ENCODE measurements around the gene BACE2.

The BACE2 gene

DNA sequence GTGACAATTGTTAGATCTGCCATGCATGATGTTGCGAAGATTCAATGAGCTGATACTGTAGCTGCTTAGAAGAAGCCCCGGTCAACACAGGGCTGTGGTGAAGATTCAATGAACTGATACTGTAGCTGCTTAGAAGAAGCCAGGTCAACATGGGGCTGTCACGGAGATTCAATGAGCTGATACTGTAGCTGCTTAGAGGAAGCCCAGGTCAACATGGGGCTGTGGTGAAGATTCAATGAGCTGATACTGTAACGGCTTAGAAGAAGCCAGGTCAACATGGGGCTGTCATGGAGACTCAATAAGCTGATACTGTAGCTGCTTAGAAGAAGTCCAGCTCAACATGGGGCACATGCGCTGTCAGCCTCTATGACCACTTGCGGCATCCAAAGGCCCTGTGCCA, 18.8 kb upstream of the BACE2 start:
- DNase-seq = no peak

DNA sequence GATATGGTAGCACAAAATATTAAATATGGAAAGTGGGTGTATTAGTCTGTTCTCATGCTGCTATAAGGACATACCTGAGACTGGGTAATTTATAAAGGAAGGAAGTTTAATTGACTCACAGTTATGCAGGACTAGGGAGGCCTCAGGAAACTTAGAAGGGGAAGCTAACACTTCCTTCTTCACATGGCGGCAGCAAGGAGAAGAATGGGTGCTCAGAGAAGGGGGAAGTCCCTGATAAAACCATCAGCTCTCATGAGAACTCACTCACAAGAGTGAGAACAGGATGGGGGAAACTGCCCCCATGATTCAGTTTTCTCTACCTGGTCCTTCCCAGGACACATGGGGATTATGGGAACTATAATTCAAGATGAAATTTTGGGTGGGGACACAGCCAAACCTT, 15.8 kb upstream of the BACE2 start:
- DNase-seq = no peak

DNA sequence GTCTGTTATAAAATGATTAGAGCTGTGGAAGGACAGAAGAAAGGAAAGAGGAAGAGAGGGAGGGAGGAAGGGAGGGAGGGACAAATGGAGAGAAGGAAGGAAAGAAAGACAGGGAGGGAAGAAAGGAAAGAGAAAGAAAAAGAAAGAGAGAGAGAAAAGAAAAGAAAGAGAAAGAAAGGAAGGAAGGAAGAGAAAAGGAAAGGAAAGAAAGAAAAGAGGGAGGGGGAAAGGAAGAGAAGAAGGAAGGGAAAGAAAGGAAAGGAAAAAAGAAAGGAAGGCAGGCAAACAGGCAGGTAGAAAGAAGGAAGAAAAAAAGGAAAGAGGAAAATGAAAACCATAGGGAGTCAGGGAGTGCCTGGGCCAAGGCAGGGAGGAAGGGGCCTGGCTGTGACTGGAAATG, 14.5 kb upstream of the BACE2 start:
- DNase-seq = no peak

DNA sequence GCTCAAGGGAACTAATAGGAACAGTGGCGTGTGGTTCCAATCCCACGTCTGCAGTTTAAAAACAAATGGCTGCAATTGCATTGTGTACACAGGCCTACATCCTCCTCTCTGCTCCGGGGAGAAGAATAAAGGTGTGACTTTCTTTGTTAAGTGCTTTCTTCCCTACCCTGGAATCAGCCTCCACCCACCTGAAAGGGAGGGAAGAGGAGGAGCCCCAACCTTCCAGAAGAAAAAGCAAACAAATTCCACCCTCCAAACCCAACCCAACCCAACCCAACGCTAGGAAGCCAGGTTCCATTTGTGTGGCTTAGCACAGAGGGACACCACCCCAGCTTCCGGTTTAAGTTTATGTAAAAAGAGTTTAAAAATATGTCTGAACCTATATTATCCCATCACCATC, 11.8 kb upstream of the BACE2 start:
- DNase-seq = no peak

DNA sequence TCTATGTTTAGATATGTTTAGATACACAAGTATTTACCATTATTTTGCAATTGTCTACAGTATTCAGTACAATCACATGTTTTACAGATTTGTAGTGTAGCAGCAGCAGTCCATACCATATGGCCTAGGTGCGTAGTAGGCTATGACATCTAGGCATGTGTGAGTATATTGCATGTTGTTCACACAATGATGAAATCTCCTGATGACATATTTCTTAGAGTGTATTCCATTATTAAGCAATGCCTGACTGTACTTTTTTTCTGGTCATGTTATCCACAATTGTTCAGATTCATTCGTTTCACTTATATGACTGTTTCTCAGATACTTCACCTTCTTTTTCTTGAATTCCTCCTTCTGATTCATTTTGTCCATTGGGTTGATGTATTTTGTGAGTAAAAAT, 9.9 kb upstream of the BACE2 start:
- DNase-seq = no peak

DNA sequence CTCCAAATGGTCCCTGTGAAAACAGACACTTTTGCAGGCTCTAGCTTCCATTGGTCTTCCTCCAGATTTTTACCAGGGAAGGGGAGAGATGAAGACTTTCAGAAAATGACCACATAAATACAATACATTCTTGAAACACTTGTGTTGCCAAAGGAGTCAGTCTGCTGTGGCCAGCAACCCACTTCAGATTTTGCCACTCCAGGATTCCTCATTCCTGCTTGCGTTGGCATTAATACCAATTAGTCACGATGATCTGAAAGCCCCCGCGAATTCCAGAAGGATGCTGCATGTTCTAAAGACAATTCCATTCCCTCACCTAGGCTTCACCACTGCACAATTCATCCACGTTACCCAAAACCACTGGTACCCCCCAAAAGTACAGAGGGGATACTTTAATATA, 7.9 kb upstream of the BACE2 start:
- no peak for DNase-seq

DNA sequence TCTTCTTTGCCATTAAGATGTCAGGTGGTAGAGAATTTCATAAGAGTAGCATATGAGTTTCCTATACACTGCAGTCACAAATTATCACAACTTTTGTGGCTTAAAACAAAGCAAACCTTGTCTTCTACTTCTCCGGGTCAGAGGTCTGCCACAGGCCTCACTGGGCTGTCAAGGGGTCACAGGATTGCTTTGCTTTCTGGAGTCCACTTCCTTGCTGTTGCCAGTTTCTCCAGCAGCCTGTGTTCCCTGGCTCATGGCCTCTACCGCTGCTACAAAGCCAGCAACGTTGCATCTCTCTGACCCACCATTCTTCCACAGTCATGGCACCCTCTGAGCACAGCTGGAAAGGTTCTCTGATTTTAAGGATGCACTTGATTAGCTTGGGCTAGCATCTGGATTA, 6.5 kb upstream of the BACE2 start:
- DNase-seq = no peak

DNA sequence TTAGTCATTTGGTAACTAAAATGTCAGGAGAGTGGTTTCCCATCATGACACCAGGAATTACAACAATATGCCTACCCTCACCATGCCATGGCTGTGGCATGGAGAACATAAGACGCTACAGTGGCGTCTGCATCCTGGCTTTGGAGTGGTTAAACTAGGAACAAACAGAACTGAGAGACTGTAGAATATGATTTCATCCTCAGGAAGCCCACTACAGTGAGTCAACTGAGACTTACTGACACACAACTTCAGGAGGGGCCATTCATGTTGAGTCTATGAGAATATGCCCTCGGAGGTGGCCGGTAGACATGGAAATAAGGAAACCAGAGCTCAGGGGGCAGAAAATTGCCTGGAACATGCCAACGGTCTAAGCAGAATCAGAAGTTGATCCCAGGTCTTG, 5.9 kb upstream of the BACE2 start:
- DNase-seq = no peak

DNA sequence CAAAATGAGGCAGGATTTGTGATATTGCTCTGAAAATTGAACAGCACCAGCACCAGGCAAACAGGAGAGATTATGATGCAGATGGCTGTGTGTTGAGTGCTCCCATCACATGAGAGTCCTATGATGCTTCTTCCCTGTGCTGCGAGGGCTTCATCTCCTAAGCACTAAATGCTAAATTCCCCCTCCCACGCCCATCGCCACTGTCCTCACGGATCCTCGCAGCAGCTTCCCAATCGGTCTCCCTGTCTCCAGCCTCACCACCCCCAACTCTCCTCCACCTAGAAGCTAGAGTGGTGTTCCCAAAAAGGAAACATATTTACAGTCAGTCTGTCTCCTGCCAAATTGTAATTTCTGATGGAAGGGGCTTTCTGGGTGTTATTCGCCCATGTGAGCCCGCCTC, 4.9 kb upstream of the BACE2 start:
- no peak for DNase-seq

DNA sequence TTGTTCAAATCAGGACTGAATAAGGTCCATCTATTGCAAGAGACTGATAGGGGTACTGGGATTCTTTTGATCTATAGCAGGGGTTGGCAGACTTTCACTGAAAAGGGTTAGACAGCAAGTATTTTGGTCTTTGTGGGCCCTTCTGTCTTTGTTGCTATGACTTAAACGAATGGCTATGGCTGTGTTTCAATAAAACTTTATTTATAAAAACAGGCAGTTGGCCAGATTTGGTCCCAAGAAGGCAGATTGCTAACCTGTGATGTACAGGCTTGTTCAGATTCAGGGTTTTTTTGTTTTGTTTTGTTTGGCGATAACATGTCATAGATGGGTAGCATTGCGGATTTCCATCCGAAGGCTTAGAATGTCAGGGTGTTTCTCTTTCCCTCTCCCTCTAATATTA, 3.9 kb upstream of the BACE2 start:
- no peak for DNase-seq

DNA sequence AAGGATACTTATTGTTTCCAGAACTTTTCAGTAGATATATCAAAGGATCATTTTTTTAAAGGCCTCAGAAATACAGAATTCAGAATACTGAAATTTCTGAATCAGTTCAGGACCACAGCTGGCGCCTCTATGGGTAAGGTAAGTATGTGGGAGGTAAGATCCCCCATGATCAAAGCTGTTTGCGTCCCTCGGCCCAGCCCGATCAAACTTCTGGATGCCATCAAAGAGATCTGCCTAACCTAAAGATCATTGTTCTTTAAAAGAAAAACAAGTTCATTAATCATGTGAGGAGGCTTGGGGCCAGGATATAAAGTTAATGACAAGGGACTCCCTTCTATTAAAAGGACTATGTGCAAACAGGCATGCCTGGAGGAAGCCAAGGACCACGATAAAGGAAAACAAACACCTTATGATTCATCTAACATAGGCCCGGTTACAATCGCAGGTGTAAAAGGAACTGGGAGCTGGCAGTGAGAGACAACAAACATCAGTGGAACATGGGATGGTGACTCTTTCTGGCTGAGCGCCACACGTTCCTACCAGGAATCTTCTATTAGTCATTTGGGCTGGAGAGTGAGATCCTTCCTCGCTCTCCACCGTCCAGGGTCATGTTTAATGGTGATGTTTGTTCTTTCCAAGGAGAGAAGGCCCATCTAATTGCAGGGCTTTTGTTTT, 2.8 kb upstream of the BACE2 start:
- no peak for DNase-seq

DNA sequence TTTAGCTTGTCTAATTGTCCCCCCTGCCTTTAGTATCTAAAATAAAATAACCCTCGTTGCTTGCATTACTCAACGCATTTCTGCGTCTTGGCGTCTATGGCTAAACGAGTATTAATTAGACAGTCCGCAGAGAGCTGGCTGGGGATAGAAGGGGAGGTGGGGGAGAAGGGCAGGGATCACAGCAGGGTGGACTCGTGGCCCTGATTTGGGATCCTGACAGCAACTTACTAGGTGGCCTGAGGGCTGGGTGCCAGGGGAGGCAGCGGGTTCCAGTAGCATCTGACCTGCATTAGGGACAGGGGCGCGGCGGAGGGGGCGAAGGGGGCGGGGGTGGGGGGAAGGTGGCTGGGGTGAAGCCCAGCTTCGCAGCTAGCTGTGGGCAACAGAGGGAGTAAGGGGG, 1.1 kb upstream of the BACE2 start:
- DNase-seq = no peak

DNA sequence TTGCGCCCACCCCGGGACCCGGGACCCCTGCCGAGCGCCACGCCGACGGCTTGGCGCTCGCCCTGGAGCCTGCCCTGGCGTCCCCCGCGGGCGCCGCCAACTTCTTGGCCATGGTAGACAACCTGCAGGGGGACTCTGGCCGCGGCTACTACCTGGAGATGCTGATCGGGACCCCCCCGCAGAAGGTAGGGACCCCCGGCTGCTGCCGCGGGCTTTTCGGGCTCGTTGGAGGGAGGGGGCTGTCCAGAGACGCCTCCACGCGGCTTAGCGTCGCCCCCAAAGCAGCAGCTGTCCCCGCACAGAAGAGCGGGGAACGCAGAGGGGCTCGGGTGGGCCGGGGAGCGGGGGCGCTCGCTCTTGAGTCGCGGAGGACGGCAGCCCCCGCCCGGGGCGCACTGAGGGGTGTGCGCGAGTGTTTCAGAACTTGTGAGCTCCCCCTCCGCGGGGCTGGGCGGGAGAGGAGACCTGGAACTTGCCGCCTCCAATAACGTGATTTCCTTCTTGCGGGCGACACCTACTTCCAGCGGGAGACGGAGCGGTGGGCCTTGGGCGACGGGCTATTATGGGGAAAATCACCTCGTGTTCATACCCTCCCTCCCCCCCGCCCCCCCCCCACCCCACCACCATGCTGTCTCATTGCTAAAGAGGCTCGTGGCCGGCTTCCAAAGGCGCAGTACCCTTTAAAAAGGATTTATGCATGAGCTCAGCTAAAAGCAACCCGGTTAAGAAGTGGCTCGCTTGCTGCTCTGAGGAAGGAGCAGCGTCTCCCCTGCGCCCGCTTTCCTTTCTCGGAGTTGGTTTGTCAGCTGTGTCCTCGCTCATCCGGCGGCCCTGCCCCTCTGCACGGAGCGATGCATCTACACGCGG, 664 bp downstream of the BACE2 start:
- DNase-seq = no peak

DNA sequence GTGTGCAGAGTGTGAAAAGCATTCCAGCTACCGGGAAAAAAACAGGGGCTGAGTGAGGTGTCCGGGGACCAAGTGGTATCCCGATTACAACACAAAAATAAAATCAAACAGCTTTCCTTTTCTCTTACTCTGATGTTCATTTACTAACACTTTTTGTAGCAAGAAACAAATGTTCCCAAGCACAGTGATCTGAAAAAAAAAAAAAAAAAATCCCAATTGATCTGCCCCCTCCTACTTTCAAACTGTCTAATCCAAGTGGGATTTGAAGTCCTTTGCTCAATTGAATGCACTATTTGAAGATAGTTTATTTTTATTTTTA, 1.3 kb downstream of the BACE2 start:
- no peak for DNase-seq

DNA sequence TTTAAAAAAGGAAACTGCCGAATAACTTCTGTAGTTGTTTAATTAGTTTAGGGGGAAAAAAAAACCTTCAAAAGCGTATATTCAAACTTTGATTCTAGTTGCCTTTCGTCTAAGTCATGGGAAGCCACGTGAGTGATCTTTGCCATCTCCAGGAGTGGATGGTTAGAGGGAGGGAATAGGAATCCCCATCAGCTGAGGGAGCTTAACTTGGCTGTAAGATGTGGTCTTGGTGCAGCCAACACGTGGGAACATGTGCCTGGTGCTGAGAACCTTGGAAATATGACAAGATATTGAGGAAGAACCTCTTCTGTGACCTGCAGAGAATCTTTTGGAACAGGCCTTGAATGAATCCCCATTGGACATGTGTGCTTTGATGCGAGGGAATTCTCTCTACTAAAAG, 1.7 kb downstream of the BACE2 start:
- no peak for DNase-seq

DNA sequence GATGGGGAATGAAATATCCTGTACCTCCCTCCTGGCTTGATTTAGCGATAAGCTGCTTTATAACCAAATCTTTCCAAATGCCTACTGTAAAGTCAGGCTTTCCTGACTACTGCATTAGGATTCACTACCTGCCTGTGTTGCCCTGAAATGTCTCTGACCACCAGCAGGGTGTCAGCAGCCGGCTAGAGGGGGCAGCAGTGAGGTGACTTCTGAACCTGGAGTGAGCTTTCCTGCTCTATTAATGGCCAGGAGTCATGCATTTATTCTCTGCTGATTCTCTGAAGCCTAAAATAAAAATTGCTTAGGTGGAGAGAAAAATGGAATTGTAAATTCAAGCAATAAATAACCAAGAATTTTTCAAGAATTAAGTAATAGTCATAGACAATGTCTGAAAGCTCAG, 2.5 kb downstream of the BACE2 start:
- no peak for DNase-seq

DNA sequence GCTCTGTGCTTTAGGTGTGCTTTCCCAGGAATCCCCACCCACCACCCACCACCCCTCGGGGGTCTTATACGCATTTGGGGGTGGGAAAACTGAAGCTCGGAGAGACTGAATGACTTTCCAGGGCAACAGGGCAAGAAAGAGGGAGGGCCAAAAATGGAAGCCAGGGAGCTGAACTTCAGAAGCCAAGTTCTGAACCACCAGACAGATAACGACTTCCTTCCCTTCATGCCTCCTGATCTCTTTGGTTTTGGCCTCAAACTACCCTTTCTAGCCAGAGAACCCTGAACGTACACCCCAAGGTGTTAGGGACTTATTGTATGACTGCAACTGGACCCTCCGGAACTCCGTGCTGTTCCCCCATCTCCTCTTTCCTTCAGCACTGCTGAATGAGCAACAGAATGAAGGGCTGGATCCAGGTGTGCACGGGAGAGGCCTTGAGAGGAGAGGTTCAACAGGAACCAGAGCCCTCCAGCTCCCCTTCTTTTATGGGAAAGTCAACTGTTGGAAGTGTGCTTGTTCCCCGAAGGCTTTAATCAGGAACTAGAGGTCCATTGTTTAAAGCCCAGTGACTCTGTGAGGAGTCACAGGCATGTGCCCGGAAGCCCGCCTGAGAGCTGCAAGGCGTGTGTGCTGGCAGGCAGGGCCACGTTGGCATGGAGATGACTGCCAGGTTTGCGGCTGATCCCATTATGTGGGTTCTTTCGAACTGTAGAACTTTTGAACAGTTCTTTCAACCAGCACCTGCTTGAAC, 3.1 kb downstream of the BACE2 start:
- no peak for DNase-seq

DNA sequence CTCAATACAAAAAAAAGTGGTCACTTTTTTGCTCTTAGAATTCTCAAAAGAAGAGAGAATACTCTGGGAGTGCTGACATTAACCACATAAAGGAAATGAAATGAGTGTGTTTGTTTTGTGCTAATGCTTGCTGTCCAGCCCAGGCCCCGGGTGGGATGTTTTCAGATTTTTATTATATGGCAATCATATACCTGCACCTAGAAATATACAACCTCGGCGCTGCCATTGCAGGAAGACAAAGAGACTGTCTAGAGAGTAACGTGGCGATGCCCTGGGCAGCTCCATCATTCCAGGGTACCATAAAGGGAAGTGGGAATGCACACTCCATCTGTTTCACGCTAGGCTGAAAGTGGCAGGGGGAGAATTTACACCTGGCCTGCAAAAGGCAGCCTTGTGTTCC, 7.1 kb downstream of the BACE2 start:
- DNase-seq = no peak

DNA sequence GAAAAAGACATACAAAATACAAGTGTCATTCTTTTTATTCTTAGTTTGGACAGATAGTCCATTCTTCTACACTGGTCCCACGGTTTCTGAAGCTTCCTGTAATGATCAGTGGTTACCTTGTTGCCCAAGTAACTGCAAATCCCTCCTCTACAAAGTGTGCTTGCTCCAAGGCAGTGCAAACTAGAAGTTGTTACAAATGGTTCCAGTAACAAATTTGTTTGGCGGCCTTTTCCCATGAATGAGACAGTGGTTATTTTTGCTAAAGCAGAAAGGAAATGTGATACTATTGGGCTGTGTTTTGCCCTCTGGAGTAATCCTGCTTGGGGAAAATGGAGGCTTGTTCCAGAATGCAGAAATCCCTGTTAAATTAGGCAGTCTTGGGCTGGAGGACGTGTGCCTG, 8.9 kb downstream of the BACE2 start:
- no peak for DNase-seq

DNA sequence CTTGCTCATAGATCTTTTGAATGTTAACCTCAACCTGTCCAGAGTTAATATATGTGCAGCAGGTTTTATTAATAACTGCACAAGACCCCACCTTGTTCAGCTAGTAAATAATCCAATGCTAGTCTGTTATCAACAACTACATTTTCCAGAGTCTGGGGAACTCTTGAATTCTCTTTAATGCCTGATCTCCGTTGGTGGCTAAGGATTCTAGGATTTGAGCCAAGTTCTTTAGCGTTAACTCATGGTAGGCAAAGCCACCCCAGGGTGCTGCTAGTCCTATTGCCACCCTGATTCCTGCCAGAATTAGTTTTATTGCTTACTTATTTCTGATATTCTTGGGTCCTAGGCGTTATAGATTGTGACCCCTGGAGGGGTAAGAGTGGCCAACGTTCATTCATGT, 12.8 kb downstream of the BACE2 start:
- no peak for DNase-seq

DNA sequence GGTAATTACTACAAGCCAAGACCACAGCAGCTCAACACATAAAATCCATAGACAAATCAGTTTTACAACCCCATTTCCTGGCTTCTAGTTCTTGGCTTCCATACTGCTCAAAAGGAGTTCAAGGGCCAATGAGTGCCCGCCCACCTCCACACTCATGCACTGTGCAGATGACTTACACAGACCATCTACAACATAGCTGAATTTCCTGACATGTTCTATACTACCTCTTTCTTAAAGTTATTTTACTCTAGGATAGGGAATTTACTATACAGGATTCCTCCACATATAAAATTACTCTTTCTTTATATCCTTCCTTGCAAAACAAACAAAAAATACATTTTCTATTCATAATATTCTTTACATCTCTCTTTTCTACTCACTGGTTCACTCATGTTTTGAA, 14.6 kb downstream of the BACE2 start:
- no peak for DNase-seq

DNA sequence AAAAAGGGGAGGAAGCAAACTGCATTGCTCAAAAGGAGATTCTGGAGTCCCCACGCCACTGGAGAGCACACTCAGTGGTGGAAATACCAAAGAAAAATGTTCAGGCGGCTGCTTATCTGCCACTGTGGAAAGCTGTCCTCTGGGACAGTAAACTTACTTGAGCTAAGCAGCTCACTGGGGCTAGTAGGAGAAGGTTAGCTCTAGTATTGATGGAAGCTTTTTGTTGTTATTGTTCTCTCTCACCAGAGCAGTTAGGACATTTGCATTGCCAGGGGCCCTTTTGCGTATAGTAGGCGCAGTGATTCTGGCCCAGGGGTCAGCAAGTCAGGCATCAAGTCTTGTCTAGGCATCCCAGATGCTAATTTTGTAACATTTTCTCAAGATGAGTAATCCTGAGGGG, 15.6 kb downstream of the BACE2 start:
- DNase-seq = no peak

DNA sequence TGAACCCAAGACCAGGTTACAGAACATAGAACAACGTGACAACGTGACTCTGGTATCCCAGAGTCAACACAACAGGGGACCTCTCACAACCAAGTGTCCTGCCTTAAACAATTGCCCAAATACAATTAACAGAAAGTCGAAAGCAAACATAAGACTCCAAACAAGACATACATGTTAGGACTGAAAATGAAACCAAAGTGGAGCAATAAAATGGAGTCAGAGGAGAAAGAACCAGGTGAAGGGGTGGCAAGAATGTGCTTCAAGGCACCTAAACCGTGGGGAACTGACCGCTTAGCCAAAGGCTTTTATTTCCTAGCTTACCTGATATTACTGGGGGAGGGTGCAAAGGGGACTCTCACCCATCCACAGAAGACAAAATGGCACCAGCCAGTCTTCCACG, 17.8 kb downstream of the BACE2 start:
- no peak for DNase-seq

All from T1000 (cell line).